ENCODE measurements around the gene AP5Z1.

Gene AP5Z1, protein sequence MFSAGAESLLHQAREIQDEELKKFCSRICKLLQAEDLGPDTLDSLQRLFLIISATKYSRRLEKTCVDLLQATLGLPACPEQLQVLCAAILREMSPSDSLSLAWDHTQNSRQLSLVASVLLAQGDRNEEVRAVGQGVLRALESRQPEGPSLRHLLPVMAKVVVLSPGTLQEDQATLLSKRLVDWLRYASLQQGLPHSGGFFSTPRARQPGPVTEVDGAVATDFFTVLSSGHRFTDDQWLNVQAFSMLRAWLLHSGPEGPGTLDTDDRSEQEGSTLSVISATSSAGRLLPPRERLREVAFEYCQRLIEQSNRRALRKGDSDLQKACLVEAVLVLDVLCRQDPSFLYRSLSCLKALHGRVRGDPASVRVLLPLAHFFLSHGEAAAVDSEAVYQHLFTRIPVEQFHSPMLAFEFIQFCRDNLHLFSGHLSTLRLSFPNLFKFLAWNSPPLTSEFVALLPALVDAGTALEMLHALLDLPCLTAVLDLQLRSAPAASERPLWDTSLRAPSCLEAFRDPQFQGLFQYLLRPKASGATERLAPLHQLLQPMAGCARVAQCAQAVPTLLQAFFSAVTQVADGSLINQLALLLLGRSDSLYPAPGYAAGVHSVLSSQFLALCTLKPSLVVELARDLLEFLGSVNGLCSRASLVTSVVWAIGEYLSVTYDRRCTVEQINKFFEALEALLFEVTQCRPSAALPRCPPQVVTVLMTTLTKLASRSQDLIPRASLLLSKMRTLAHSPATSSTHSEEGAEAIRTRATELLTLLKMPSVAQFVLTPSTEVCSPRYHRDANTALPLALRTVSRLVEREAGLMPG

DNA sequence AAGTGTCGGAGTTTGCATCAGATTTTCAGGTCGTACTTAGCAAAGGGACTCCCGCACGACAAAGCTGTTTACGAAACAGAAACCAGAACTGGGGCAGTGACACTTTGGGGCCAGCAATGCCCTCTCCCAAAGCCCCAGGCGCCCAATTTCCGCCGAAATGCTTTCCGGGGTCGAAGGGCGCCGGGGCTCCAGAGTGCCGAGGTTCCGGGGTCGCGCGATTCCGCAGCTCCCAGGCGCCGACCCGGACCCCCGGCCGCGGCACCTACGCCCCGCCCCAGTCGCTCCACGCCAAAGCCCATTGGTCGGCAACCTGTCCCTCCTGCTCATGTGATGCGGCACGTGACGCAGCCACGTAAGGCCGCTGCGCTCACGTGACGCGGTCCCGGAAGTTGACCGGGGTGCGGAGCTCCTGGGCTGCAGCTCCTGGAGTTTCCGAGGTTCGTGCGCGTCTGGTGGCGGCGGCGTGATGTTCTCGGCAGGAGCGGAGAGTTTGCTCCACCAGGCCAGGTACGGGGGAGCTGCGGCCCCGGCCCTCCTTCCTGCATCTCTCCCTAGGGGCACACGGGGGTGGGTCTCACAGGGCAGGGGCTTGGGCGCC lies at the start of gene AP5Z1:
AP5Z1 (plus strand) TSS at position 374 of the 598 bp plus-strand sequence; CDS start at position 467, 93 bp downstream.
- peak within 1 kb of the TSS; percentile 95 for H3K4me3 ChIP-seq (ENCODE audit: low read depth, low read length)

DNA sequence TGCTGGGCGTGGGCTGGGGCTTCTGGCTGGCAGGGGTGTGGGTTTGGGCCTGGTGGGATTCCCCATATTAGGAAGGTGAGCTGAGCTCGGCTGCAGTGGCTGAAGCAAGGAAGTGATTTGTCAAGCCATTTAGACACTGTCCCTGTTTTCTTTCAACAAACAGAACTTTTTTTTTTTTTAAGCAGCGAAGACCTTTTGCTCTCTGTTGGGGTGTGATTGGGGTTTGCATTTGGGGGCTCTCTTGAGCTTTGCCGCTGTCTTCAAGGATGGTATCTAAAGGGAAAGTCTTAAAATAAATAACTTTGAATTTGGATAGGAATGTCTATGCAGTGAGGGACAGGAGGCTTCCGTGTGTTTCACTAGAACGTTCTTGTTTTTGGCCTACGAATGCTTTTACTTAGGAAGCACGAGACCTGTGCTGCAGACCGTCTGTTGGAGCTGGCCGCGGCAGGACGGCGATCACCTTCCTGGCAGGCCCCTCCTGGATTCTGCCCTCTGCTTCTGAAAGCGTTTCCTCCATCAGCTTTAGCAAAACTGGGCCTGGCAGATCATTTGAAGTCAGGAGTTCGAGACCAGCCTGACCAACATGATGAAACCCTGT lies 49.5 kb upstream of the AP5Z1 start:
- no peak overlapping the region for H3K4me3 ChIP-seq (ENCODE audit: low read depth, low read length)

DNA sequence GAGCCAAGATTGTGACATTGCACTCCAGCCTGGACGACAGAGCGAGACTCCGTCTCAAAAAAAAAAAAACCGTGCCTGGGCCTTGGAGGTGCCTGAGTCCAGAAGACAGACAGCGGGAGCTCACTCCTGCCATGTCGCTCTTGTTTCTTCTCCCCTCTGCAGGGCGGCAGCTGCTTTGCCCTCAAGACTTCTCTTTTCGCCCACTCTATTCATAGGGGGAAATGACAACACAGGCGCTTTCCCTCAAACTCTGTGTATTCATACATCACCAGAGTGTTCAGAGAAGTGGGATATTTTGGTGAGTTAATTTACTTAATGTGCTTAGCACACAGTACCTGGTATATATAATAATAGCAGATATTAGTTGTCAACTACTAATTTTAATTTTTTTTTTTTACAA lies 48.9 kb upstream of the AP5Z1 start:
- H3K4me3 ChIP-seq (ENCODE audit: low read depth, low read length) = no peak overlapping the region

DNA sequence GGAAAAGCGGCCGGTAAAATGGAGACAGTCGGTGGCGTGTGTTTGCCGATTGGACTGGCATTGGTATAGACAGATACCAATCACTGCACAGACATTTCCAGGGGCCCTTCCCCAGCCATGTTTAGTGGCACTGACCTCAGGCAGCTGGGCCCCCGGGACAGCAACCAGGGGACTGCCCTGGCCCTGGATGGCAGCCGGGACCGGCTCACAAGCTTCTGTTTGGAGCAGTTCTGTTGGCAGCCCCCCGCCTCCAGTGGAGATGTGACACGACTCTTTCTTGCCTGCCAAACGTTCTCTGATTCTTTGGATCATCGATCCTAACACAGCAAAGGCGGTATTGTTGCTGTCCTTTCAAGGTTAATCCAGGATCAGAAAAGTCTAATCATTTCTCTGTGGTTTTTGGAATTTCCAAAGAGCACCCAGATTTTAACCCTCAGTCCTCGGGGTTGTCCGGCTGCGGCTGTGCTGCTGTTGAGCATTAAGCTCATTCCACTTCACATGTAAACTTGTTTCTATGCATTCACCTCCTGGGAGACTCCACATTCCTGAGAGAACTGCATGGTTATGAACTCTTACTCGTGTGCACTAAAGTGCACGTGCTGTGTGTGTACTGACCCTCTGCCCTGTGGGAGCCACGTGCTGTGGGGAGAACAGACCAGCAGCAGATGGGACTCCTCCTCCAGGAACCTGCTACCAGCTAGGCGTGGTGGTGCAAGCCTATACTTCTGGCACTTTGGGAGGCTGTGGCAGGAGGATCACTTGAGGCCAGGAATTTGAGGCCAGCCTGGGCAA lies 47.3 kb upstream of the AP5Z1 start:
- no peak overlapping the region for H3K4me3 ChIP-seq (ENCODE audit: low read depth, low read length)

DNA sequence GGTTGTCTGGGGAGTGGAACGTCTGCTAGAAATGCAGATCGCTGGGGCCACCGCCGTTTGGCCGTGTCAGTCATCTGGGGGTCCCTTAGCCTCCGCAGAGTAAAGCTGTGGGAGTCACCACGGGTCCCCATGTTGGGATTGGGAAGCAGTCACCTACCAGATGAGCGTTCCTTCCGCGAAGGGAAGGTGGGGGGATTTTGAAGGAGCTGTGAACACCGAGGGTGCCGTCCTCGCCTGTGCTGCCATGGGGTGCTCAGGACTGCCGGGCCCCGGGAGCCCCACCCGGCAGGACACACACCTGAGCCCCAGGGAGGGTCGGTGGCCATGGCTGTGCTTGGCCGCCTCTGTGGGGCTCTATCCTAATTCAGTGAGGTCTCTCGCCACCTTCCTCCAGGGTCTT lies 46.2 kb upstream of the AP5Z1 start:
- H3K4me3 ChIP-seq (ENCODE audit: low read depth, low read length) = no peak overlapping the region

DNA sequence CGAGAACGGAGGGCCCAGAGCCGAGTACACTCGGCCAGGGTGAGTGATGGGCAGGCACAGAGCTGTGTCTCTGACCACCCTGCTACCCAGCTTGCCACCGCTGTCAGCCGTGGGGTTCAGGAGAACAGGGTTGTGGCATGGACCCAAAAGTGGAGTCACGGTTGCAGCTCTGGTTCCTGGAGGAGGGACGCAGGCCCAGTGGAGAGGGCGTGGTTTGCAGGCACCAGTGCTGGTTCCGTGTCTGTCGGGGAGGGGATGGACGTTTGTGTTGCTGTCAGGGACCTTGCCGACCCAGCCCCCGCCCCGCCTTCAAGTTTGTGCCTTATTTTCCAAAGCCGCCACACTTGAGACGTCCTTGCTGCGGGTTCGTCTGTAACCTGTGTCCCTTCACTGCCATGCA lies 45.1 kb upstream of the AP5Z1 start:
- H3K4me3 ChIP-seq (ENCODE audit: low read depth, low read length) = no peak overlapping the region

DNA sequence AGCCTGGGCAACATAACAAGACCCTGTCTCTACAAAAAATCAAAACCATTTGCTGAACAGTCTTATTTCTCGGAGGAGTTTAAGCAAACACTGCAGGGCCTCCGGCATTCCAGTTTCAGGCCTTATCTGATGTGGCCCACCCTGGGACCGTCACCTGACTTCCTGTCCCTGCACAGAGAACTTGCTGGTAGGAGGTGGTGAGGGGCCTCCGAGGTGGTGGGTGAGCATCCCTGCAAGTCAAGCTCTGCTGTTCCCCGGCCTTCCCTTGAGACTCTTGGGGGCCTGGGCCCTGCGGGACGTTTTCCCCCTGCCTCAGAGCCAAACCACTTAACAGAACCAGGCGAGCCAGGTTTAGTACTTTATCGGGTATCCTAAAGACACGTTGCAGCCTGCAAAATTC lies 44.5 kb upstream of the AP5Z1 start:
- no peak overlapping the region for H3K4me3 ChIP-seq (ENCODE audit: low read depth, low read length)

DNA sequence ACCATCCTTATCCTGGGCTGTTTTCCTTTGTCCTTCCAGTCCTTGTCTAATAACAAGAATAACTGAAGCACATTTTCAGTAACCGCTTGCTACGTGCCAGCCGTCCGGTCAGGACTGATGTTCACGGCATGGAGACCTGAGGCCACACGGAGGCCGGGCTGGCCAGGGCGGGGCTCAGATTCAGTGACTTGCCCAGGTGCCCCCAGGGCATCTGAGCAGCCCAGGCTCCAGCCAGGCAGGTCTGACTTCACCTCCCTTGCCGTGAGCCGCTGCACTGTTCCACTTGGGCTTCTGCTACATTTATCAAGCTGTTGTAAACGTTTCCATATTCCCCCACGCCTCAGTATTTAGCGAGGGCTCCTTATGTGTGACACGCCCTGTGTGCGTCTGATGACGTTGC lies 43.6 kb upstream of the AP5Z1 start:
- H3K4me3 ChIP-seq (ENCODE audit: low read depth, low read length) = no peak overlapping the region

DNA sequence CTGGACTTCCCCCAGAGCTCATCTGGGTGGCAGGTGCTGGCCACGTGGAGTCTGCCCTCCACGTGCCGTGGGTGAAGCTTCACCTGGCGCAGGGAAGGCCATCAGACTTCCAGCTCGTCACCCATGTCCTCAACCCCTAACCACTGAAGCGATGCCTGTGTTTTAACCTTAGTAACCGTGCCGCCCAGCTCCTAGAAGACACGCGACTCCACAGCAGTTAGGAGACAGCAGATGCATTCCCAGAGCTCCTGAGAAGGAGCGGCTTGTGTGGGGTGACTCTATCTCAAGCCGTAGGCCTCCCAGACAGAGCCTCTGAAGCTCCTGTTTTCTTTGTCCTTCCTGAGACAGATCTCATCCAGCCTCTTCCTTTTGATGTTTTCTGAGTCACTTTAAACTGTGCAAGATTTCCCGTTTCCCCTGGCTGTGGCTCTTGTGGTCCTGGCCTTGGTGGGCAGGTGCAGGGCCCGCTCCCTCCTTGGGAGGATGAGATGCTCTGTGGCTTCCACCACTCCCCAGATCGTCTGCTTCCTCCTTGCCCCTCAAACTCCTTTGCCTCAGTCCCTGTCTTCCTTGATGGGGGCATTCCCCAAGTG lies 41.4 kb upstream of the AP5Z1 start:
- no peak overlapping the region for H3K4me3 ChIP-seq (ENCODE audit: low read depth, low read length)

DNA sequence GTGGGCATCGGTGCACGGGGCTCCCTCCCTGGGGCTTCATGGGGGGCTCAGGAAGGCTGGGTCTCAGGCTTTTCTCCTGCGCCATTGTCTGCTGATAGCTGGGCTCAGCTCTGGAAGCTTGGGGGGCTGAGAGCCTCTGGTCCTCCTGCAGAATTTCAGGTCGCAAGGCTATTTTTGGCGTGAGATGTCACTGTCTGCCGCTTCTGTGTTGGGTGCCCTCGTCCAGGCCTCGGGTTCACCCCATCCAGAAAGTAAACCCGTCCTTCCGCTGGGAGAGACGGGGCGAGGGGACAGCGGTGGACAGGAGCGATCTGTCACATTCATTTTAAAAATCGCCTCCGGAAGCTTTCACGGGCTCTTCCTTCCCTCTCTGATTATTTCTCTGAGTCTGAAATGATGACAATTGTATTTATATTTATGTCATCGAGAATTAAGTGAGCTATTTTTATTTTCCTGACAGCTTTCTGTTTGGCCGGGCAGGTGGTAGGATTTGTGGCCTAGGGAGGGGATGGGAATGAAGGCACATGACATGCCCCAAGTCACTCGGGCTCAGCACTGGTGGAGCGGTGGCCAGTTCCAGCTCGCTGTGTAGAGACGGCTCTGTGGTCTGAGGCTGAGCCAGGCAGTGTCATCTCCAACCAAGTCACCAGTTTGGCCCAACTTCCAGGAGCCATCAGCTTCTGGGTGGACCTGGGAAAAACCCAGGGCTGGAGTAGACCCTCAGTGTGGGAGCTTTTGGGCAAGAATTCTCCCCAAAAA lies 40.7 kb upstream of the AP5Z1 start:
- H3K4me3 ChIP-seq (ENCODE audit: low read depth, low read length) = no peak overlapping the region

DNA sequence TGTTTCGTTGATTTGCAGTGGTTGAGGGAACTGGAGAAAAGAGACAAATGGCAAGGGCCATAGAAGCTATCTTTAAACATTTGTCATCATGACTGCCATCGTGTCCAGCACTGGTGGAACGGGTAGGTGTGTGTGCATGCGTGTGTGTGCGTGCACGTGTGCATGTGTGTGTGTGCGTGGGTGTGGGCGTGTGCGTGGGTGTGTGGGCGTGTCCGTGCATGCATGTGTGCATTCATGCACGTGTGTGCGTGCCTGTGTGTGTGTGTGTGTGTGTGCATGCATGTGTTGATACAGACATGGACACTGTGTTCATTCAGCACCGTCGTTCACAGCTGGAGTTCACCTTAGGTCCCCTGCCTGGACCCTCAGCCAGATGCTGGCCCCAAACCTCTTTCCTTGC lies 38.1 kb upstream of the AP5Z1 start:
- H3K4me3 ChIP-seq (ENCODE audit: low read depth, low read length) = no peak overlapping the region

DNA sequence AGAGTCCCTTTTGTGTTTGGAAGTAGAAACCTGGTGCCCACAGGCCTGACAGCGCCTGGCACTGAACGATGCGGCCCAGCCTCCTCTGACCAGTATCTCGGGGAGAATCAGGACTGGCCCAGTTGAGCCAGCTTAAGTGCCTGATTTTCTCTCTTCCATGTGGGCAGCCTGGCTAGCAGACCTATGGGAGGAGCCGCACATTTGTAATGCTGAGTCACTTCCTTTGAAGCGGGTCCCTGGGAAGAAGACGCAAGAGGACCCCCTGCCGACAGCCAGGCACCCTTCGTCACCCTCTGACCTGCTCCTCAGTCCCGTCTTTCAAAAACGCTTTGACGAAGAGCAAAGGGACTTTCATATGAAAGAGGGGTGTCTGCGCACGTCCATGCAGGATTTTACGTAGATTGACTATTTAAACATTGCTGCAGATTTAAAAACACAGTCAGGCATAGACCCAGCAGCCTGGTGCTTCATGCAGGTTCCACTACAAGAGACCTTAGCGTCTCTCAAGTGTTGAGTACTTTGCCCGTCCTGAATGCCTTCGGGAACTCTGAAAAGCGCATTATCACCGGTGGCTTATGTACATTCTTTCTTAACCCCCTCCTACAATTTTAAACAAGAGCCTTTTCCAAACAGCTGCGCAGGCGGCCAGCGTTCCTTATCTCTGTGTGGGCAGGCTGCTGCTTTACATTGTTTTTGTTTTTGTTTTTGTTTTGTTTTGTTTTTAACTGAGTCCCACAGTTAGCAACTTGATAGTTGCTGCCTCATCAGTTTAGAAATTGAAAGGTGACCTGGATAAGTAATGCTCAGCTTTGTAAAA lies 36.5 kb upstream of the AP5Z1 start:
- H3K4me3 ChIP-seq (ENCODE audit: low read depth, low read length) = no peak overlapping the region

DNA sequence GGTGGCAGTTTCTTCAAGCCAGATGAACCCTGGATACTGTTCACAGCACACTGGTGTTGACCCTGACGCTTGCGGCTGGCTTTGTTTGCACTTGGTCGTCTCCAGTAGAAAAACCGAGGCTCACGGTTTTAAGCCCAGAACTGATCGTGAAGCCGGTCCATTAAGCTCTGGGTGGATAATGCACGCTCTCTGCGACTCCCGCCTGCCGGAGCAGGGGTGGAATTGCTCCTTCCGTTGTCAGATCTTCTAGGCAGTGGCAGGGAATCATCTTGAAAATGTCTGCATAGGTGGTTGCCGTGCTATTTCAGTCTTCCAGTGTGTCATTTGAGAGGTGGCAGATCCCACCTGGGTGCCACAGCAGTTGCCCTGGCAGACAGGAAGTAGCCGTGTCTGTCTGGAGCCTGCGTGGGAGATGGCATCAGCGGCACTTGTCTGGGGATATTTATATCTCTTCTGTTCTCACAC lies 35.9 kb upstream of the AP5Z1 start:
- H3K4me3 ChIP-seq (ENCODE audit: low read depth, low read length) = no peak overlapping the region

DNA sequence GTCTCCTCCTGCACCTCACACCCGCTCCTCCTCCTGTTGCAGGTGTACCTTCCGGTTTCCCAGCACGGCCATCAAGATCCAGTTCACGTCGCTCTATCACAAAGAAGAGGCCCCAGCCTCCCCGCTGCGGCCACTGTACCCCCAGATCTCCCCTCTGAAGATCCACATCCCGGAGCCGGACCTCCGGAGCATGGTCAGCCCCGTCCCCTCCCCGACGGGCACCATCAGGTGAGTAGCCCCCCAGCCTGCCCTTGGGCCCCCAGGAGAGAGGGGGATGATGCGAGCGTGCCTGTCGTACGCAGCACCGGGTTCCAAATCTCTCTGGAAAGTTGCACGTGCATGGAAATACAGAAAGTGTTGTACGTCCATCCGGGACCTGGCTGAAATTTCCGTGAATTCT lies 34.6 kb upstream of the AP5Z1 start:
- H3K4me3 ChIP-seq (ENCODE audit: low read depth, low read length) = no peak overlapping the region

DNA sequence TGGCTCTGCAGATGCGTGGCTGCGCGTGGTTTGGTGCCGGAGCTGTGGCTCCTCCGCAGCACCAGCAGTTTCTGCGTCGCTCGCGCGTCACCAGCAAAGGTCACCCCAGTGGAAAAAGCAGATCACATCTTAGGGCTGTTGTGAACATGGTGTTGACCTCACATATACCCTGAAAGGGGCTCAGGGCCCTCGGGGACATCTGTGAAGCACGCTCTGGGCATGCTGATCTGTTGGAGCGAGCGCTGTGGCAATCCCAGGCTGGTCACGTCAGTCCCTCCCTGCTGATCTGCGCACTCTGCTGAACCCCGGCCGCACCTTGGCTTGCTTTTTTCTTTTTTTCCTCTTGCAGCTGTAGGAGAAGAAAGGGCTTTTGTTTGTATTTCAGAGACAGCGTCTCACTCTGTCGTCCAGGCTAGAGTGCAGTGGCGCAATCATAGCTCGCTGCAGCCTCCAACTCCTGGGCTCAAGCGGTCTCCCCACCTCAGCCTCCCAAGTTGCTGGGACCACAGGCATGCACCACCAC lies 33.3 kb upstream of the AP5Z1 start:
- H3K4me3 ChIP-seq (ENCODE audit: low read depth, low read length) = no peak overlapping the region

DNA sequence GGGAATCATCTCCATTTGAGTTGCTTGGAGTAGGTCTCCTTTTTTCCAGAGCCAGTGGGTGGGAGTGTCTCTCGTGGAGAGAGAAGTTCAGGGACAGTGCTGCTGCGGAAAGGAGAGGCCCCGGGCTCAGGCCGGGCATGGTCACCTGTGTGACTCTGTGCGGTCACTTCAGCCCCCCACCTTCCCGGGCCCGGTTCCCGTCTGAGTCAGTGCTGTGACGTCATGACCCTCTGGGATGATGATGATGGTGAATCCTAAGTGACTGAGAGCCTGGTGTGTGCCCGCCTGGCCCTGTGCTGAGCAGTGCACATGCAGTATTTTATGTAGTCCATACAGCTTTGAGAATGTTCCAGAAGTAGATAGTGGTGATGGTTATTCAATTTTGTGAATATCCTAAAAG lies 32.6 kb upstream of the AP5Z1 start:
- no peak overlapping the region for H3K4me3 ChIP-seq (ENCODE audit: low read depth, low read length)

DNA sequence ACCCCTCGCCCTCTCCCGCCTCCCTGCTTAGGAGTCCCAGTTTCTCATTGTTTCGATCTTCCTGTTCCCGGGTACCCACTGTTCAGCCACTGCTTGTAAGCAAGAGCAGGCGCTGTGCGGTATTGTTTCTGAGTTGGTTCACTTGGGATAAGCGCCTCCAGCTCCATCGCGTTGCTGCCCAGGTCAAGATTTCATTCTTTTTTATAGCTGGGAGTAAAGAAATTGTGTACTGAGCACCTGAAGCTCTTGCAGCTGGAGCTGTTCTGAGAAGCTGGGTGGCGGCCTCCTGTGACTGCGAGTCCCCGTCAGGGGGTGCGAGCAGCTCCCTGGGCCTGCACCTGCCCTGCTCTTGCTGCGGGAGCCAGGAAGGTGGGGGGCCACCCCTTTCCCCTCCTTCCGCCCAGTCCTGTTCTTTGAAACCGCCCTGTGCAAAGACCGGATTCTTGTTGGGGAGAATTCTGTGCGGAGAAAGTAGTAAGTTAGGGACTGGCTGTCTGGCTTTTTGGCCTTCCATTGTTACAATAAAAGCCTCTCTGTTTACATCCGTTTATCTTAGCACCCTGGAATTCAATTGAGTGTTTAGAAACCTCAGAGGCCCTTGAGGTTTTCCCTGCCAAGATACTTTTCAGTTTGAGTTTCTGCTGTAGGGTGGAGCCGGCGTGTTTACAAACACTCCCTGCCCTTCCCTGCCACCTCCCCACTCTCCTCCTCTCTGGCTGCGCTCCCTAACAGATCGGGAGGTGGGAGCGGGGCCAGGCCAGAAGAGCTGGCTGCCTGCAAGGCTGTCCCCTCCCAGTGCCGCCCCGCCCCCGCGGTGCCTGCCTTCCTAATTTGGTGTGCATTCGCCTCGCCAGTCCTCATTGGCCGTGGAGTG lies 30.8 kb upstream of the AP5Z1 start:
- H3K4me3 ChIP-seq (ENCODE audit: low read depth, low read length) = no peak overlapping the region

All from iPS-11a (cell line).